SIG-M5 (cell line): ENCODE measurements around the gene CSF1R.

Experiments used
- DNase-seq: peaks from one replicate; lab custom pipeline; 2025; lab: John Stamatoyannopoulos, UW

CSF1R gene

GRCh38 chr5:150085950-150086715 lies at the start of gene CSF1R:
Gene CSF1R, minus strand, starts transcription at chr5:150086554. Its CDS starts 127 bp downstream, at chr5:150086427.
- DNase-seq, result no peak

DNA sequence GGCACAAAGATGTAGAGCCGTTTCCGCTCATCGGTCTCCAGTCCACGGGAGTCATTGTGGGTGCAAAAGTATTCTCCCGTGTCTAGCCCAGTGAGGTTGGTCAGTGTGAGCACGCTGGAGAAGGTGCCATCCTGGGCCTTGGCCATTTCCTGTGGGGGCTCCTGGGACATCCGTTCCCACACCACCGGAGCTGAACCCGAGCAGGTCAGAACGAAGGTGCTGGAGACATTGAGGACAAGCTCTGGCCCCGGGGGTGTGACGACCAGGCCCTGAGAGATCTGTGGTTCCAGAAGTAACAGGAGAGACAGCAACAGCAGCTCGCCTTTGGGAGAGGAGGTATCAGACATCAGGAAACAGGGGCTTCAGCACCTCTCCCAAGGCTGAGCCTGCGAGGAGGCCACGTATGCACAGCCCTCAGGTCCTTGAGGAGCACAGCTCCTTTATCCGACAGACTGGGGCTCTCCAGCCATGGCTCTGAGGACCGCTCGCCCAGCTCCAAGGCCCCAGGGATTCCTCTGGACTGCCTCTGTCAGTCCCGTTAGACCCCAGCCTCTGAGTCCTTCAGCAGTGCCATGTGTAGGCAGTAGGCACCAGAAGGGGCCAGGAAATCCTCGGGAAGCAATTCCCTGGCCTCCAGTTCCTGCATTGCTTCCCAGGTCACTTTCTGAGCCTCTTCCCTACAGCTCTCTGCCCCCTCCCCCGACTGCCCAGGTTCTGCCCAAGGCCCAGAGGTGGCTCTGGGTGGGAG lies 49.4 kb upstream of the CSF1R start:
- DNase-seq, result no peak

GRCh38 chr5:150134198-150134588 lies 47.8 kb upstream of the CSF1R start:
- no peak for DNase-seq

DNA sequence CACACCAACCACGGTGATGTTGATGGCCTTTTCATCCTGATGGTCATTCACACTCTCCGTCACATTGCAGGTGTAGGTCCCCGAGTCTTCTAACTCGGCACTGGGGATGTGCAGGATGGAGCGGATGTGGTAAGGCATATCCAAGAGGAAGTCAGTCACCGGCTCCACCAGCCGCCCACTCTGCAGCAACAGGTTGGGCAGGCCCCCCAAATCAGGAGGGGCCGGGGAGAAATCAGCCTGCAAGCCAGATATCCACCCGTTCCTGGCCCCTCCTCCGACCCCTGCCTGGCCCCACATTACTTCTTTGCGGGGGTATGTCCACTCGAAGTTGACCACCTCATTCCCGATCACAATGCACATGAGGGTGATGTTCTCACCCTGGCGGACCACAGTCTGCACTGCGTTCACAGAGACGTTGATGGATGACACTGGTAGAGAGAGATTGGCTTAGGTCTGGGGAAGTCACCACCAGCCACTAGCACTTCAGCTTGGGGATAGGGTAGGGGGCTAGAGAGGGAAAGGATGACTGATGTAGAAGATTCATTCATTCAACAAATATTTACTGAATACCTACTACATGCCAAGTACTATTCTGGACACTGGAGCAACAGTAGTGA lies 47.3 kb upstream of the CSF1R start:
- no peak for DNase-seq

GRCh38 chr5:150132740-150133139 lies 46.4 kb upstream of the CSF1R start:
- DNase-seq, result no peak

DNA sequence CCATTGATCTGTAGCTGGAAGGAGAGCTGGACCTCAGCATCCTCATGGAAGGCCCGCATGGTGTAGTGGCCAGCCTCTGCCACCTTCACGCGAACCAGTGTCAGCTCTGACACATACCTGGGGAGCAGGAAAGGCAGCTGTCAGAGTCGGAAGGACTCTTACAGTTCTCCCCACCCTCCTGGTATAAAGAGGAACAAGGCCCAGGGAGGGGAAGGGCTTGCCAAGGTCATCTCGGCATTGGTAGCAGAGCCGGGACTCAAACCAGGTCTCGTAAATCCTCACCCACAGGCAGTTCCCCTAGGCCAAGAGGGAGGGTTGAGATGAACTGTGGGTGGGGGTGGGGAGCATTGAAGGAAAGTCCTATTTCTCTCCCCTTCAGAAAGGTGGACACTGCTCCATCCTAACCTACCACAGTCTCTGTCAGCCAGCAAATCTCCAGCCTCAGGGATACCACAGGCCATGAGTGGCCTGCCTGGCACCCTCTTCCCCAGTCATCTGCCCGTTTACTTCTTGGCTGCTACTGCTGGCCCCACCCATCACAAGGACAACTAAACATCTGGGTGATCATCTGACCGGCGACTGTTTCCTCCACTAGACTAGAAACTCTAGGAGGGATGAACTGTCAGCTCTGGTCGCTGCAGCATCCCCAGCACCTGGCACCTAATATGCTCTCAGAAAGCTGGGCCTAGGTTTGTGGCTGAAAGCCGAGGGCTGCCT lies 45.8 kb upstream of the CSF1R start:
- DNase-seq, result no peak

DNA sequence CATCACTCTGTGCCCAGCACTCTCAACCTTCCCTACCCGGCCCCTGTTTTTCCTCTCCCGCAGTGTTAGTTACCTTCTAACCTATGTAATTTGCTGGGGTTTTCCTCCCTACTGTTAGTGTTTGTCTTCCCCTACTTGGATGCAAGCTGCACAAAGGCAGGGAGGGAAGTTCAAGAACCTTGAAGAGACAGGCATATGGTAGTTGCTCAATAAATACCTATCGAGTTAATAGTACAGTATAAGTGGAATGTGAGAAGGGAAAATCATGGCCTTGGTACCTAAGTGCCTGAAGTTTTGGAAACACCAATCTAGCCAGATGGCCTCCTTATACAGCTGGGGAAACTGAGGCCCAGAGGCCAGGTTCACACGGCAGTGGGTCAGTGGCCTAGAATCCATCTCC lies 45.1 kb upstream of the CSF1R start:
- DNase-seq, result no peak

DNA sequence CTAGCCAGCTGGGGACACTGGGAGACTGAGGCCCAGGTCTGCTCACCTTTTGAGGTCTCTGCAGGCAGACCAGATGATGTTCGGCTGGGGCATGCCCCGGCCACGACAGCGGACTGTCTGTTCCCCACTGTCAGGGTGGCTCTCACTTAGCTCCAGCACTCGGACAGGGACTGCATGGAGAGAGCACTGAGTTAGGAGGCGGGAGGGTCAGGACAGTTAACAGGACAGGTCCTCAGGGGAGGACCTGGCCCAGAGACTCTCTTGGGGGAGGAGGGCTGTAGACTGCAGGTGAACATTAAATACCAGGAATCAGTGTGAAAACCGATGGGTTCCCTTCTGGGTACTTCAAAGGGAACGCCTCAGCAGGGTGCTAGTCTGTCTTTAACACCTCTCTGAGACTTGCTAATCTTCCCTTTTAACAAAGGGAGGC lies 44.2 kb upstream of the CSF1R start:
- DNase-seq, result no peak

DNA sequence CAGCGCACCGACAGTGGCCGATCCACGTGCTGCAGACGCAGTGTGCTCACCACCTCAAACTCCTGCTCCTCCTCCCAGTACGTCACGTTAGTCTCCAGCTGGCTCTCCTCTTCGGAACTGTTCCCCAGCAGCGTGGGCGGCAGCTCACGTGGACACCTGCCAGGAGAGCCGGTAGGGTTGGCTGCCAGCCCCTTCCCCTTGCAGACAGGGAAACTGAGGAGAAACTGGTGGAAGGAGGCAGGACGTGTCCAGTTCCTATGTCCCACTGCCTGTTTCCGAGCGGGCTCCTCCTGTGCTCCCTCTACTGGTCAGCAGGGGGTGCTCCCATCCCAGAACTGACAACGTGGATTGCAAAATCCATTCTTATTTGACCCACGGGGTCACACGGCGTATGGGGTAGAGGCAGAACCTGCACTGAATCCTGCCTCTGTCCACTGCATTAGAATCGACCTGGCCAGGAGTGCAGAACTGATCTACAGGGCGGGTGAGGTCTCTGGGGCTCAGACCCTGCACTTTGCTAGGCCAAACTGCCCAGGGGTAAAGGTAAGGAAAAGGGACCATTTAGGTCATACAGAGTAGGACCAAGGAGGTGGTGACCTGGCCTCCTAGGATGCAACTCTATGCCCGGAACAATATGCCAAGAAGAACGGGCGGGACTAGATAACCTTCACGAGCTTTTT lies 43.6 kb upstream of the CSF1R start:
- no peak for DNase-seq

DNA sequence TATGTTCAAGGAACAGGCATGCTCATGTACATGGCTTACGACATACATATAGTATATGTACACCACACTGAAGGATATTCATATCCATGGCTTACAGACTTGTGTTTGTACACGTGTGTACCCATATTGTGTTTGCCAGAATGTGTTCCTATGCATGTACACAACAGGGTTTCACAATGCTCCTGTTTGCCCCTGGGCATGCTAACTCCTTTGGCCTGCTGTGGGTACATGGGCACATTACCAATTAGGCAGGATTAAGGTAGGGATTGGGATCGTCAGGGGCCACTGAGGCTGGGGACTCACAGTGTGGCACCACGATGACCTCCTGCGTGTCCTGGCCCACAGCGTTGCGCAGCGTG lies 43.1 kb upstream of the CSF1R start:
- no peak for DNase-seq

DNA sequence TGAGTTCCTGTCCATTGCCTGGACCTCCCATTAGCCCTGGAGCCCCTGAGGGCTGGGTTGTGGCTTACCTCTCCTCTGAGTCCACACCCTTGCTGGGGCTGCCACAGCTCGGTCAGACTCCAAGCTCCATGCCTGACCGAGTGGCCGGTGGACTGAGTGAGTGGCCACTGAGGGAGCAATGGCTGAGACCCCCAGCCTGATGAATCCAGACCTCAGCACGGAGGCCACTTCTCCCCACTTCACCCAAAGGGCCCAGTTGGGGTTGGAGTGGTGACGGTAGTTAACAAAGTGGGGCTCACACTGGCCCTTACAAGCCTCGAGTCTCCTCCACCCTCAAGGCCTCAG lies 40.5 kb upstream of the CSF1R start:
- no peak for DNase-seq

DNA sequence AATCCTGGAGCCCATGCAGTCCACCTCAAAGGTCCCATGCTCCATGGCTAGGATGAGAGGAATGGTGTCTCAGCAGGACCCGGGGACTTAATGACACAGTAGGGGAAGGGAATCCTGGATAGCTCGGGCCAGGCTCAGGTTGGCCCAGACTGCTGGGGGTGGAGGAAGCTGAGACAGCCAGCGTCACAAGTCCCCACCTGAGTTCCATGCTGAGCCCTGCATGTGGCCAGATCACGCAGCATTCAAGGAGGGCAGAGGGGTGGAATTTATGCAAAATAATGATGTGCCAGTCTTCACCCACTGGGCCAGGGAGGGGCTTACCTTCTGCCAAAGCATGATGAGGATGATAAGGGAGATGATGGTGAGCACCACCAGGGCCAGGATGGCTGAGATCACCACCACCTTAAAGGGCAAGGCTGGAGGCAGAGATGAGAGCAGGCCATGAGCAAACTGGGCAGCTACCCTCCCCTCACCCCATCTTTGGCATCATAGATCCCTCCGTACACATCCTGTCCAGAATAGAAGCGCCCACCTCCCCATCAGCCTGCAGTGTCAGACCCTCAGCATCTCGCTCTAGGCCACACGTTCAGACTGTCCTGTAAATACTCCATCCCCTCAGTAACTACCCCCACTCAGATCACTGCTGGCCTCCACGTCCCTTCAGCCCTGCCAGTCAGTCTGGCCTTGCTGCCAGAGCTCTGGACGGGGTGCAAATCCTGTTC lies 40.0 kb upstream of the CSF1R start:
- DNase-seq, result no peak

- no peak for DNase-seq
Observed at GRCh38 chr5:150125334-150125733, 39.0 kb upstream of the CSF1R start.

DNA sequence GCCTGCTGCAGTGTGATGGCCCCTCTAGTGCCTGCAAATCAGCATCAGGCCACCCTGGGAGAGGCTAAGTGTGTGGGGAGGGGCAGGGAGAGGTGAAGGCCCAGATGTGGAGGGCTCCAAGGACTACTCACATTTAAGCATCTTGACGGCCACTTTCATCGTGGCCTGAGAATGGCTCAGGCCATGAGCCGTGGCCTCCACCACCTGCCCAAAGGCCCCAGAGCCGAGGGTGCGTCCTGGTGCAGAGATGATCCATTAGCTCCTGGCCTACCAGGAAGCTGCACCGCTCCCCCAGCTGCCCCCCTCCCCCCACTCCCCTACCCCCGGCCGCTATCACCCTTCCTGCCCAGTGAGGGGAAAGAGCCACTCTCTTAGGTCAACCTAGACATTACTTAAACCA lies 38.2 kb upstream of the CSF1R start:
- DNase-seq, result no peak

GRCh38 chr5:150124111-150124557 lies 37.8 kb upstream of the CSF1R start:
- no peak for DNase-seq

DNA sequence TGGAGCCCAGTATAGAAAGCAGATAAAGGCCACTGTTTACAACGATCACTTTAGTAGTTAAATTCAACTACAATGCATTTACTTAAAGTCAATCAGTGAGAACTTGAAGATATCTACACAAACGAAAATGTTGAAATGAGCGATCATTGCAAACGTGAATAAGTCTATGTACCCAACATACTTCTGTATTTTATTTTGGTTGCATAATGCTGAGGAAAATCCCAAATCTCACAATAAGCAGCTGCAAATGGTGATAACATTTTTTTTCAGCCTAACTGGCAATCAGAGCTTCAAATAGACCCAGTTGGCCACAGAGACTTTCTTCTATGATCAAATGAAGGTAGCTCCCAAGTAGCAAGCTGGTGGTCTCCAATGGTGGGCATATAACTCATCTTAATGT lies 37.2 kb upstream of the CSF1R start:
- DNase-seq, result no peak

DNA sequence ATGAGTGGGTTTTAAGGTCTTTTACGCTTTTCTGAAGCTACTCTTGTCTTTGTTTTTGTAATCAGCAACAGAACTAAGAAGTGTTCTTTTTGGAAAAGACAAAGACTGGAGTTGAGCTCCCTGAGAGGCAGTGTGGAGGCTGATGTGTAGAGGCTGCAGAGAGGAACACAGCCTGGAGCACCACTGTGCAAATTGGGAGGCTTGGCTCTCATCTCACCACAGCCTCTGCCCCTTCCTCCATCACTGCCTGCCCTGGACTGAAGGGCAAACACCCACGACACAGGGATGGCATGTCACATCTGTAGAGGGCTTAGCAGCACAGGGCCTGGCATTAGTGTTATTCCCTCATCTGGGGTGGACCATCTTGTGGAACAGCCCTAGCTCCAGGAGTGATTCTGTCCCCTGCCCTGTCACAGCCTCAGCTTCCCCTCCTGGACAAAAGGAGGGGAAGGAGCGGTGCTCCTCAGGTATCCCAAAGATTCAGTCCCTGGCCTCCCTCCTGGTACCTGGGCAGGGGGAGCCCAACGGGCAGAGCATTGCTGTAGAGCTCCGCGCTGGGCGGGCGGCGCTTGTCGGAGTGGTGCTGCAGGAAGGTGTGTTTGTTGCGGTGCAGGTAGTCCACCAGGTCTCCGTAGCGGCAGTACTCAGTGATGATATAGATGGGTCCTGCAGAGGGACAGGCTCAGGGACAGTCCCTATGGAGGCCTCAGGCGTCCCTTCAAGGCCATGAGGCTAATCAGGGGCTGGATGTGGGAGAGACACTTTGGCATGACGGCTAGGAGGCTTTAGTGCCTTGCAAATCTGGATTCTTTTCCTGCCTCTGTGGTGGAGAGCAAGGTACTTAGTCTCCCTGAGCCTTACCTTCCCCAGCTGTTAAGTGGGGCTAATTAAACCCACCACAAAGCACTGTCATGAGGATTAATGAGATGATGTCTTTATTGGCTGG lies 36.5 kb upstream of the CSF1R start:
- DNase-seq, result no peak

DNA sequence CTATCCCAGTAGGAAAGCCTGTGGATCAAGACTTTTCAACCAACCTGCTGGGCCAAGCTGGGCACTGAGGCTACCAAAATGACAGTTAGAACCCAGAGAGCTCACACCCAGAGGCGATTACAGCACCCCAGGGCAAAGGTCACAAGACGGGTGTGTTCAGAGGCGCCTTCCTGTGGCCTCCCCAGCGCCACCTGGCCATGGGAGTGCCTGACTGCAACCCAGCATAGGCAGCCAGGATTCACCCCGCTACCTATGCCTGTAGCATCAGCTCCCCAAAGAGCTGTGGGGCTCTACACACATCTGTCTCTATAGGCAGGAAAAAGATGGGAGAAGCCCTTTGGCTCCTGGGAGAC lies 35.8 kb upstream of the CSF1R start:
- no peak for DNase-seq

DNA sequence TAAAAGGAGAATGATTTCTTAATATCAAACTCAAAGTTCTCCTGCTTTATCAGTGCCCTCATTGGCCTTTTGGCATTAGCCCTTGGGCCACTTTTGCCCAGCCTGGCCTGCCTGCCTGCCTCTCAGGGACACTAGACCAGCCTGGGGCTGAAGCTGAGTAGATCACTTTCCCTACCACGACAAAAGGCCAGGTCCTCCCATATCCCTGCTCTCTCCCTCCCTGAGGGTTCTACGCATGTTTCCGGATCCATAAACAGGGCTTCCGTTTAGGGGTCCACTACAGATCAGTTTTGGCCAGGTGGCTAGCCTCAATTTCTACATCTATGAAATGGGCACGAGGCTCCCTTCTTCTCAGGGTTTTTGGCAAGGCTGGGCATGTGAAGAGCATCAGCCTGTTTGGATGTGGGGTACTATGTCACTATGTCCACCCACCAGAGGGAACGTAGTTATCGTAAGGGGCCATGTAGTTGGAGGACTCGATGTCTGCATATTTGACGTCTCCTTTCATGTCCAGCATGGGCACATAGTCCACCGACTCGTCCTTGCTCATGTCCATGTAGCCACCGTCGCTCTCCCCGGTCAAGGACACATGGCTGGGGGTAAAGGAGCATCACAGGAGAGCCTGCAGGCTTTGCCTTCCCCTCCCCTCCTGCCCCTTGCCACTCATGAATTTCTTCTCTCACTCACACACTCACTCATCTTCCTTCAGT lies 35.2 kb upstream of the CSF1R start:
- no peak for DNase-seq
